Body of pancreas (tissue), 4 donors: ENCODE results near the gene ME3.

Source experiments
- CTCF ChIP-seq, 7 experiments: fragments of 450-650 bp in 4 of 7; fragments of 200-600 bp in 3 of 7; sonication (generic) in 3 of 7; IDR thresholded peaks; one replicate each; pipeline ENCODE4 v1.5.1; 2016 to 2019; ENCODE audit warnings: antibody characterized with exemption in 7 of 7
- POLR2A ChIP-seq, 3 donors: fragments of 450-650 bp; IDR thresholded peaks; one replicate each; pipeline ENCODE4 v1.6.1; 2016; ENCODE audit warnings: antibody characterized with exemption in 3 of 3, mild to moderate bottlenecking in 2 of 3

GRCh38 chr11:86523738-86524619 lies 148.4 kb downstream of the ME3 start:
- TF ChIP-seq CTCF (IDR thresholded peaks at IDR 0.05) (no peak), POLR2A (IDR thresholded peaks at IDR 0.05) (no peak)
